ENCODE data around the gene KPNA1.
"Not testable (repeated sequence)": the region's sequence is repeated elsewhere in the genome, so short reads cannot be mapped to it uniquely, and the experiment has no call there.

The KPNA1 gene

DNA sequence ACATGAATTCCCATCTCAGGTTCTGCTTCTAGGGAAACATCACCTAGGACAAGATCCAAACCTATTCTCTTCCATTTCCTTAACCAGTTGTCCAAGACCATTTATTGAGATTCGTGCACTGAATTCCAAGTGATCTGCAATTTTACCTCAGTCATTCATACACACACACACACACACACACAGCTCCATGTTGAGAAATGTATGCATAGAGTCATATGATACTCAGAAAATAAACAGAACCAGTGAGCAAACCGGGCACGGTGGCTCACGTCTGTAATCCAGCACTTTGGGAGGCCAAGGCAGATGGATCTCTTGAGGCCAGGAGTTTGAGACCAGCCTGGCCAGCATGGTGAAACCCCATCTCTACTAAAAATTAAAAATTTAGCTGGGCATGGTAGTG lies 6.1 kb upstream of the KPNA1 start:
- no peak for DNase-seq (ENCODE audit: low read depth in 2 of 2)

DNA sequence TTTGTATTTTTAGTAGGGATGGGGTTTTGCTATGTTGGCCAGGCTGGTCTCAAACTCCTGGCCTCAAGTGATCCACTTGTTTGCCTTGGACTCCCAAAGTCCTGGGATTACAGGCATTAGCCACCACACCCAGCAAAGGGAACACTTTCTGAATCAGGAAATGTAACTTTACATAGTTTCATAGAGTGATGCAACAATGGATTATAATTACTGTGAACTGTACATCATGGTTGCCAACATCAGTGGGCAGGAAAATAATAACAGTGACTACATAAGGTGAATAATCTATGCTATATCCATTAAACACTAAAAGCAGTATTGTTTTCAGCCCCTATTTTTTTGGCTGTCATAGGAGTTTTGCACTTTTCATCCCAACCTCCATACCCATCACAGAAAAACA lies 5.0 kb upstream of the KPNA1 start:
- DNase-seq (ENCODE audit: low read depth in 2 of 2): no peak

DNA sequence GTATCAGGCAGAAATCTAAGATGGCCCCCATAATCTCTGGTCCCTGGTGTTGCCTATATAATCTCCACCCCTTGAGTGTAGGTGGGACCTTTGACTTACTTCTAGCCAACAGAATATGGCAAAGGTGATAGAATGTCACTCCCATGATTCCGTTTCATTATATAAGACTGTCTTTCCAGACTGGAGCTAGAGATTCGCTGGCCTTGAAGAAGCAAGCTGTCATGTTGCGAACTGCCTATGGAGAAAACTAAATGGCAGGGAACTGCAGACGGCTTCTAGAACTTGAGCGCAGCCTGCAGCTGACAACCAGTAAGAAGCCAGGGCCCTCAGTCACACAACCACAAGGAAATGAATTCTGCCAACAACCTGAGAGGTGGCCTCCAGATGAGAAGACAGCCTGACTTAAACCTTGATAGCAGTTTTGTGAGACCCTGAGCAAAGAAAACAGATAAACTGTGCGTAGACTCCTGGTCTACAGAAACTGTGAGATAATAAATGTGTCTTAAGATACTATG lies 2.2 kb upstream of the KPNA1 start:
- no peak for DNase-seq (ENCODE audit: low read depth in 2 of 2)

DNA sequence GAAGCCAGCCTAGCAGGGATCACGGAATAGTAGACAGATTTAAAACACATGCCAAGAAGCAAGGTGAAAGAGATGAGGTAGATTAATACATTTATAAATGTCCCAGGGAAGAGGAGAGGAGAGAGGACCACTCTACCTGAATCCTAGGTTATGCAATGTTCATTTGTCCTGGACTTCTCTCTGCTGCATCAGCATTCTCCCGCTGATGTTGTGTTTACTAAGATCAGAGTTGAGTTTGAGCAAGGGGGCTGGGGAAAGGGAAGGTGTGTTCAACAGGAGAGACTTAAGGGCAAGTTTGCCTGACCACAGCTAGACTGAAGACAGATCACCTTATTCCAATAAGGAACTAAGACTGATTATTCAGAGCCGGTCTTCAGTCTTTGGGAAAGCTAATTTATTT lies 1.1 kb upstream of the KPNA1 start:
- DNase-seq (ENCODE audit: low read depth in 2 of 2): no peak

DNA sequence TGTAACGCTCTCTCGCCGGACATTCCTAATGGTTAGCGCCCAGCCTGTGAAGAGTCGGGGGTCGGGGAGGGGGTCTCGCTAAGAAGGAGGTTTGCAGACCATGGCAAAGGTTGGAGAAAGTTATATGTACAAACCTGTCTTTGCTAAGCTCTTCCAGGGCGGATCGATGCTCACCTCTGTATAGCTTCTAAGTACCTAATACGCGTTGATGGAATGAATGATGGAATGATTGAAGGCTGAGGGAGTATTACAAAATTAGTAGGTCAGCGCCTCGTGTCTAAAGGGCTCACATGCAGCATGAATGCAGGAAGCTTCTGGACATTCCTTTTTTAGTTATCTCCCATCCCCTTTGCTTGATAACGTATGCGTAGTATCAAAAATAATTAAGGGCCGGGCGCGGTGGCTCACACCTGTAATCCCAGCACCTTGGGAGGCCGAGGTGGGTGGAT lies 305 bp upstream of the KPNA1 start:
- DNase-seq (ENCODE audit: low read depth in 2 of 2): no peak

DNA sequence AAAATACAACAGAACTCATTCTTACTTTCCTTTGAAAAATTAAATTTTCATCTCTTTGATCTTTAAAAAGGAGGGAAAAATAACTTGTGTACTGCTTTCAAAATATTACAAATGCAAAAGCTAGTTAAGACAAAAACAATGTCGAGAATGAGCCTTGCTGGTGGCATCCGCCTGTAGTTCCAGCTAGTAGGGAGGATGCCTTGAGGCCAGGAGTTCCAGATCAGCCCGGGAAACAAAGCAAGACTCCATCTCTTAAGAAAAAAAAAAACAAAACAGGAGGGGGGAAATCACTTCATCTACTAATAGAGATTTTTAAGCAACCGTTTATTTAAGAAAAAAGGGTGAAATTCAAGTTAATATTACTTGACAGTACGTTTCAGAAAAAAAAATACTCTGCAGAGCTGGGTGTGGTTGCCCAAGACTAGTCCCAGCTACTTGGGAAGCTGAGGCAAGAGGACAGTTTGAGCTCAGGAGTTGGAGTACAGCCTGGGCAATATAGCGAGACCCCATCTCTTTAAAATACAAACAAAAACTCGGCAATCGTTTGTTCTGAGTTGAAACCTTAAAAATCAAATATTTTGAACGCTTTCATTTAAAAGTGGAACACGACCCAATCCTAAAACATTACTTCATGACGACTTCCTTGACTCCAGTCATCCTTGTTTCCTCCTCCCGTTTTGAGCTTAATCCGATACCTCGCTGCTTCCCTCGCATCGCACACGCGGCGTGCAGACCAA lies 1.2 kb downstream of the KPNA1 start:
- DNase-seq (ENCODE audit: low read depth in 2 of 2): no peak

DNA sequence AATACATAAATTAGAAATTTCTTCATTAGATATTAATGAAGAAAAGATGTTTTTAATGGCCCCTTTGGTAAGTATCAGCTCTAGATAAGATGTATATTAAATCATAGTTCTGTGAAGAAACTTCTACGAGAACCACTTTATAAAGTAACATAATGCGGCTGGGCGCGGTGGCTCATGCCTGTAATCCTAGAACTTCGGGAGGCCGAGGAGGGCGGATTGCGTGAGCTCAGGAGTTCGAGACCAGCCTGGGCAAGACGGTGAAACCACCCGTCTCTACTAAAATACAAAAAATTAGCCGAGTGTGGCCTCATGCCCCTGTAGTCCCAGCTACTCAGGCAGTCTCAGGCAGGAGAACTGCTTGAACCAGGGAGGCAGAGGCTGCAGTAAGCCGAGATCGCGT lies 2.5 kb downstream of the KPNA1 start:
- no peak for DNase-seq (ENCODE audit: low read depth in 2 of 2)

DNA sequence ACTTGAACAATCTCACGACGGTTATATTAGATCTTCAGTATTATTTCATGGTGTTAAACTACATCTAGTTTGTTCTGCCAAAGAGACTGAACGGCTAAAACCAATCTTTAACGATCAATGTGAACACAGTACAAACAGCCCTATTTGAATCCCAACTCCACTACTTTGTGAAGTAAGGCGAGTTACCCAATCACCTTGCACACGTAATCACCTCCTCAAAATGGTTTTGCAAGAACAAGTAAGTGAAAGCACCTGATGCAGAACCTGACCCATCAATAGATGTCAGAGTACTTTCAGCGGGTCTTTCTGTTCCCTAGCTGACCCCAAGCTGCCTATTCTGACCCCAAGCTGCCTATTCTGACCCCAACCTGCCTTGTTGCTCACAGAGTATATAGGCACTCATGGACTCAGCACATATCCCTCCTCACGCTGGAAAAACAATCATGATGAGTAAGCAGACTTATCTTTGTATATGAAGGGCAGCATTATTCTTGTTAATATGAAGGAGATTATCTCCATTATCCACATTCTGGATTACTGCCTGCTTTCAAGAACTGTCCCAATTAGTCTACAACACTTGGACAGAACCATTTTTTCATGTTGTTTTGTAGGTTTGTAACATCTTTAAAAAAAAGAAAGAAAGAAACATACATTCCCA lies 3.7 kb downstream of the KPNA1 start:
- no peak for DNase-seq (ENCODE audit: low read depth in 2 of 2)

DNA sequence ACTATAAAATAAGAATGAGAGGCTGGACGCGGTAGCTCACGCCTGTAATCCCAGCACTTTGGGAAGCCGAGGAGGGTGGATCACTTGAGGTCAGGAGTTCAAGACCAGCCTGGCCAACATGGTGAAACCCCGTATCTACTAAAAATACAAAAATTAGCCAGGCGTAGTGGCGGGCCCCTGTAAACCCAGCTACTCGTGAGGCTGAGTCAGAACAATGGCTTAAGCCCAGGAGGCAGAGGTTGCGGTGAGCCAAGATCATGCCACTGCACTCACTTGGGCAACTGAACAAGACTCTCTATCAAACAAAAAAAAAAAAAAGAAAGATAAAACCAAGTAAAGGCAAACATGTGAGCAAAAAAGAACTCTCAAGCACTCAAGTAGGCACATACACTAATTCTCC lies 5.8 kb downstream of the KPNA1 start:
- DNase-seq (ENCODE audit: low read depth in 2 of 2): not testable (repeated sequence)

DNA sequence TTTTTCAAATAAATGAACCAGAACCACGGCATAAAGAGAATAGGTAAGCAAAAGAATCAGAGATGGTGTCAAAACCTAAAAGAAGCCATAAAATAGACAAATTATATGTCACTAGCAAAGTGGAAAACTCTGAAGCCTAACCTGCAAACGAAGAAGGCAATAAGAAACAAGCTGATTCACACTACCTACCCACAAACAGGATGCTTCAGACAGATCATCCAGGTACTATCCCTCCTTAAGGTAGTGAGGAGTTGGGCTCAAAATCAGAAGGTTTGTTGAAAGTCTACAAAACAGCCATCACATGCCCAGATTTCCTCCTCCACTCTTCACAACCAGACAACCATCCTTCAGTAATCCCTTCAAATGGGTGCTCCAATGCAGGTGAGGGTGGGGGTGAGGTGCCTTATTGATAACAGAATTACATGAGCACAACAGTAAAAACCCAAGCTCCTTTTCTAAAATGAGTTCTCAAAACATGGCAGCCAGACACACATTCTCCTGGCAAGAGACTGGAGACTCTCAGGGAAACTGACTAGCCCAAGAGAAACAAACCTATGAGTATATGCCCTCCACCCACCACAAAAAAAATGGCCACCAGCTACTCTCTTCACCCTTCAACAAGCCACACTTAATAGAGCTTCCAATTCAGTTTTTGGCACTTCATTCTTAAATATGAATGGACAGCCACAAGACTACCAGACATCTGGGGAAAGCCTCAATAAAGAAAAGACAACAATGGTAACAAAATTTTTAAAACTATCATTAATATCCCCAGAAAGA lies 6.4 kb downstream of the KPNA1 start:
- DNase-seq (ENCODE audit: low read depth in 2 of 2): no peak

DNA sequence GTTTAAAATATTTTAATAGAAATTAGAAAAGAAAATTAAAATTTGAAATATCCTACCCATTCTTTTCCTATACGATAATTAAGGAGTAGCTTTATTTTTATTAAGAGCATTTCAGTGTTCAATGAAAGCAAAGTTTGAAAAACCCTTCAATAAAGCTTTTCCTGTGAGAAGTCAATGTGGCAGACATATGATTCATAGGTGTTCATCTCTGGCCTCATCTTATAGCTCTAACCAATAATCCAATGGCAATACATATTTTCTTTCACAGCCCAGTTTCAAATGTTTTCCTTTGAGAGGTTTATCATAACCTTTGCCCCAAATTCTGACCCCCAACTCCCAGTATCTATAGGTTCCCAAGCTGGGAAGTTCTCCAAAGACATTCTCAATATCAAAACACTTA lies 8.3 kb downstream of the KPNA1 start:
- no peak for DNase-seq (ENCODE audit: low read depth in 2 of 2)

DNA sequence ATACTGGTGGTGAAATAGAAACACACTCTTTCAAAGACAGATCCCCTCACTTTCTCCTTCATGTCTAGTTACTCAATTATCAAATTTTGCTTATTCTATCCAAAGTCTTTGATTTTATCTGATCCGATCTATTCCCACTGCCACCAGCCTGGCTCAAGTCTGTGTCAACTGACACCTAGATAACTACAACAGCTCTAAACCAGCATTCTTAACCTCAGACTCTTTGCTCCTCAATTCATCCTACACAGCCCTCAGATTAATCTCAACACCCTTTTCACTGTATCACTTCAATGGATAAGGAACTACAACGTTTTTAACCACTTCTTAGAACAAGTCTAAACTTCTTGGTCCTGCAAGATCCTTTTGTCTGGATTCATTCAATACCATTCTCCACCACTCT lies 9.1 kb downstream of the KPNA1 start:
- DNase-seq (ENCODE audit: low read depth in 2 of 2): no peak

DNA sequence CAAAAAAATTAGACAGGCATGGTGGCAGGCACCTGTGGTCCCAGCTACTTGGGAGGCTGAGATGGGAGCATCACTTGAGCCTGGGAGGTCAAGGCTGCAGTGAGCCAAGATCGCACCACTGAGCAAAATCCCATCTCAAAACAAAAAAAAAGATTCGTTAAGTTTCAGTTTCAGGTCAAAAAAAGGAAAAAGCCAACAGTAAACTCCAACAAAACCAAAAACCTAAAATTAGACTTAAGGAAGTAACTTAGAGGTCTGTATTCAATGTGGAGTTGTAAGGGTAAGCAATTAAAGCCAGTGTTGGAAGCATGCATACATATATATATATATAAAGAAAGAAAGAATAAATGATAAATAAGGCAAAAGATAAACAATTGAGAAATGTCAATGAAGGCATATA lies 11.8 kb downstream of the KPNA1 start:
- DNase-seq (ENCODE audit: low read depth in 2 of 2): no peak

DNA sequence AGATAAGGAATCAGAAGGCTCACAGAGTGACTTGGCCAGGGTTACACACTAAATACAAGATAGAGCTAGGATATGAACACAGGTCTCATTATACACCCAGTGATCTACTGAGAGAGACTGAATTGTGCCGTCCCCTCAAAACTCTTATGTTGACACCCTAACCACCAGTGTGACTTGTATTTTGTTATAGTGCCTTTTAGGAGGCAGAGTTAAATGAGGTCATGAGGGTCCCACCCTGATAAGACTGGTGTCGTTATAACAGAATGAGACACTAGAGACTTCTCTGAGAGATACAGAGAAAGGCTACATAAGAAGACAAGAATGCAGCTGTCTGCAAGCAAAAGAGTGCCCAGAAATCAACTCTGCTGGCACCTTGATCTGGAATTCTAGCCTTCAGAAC lies 12.6 kb downstream of the KPNA1 start:
- DNase-seq (ENCODE audit: low read depth in 2 of 2): no peak

DNA sequence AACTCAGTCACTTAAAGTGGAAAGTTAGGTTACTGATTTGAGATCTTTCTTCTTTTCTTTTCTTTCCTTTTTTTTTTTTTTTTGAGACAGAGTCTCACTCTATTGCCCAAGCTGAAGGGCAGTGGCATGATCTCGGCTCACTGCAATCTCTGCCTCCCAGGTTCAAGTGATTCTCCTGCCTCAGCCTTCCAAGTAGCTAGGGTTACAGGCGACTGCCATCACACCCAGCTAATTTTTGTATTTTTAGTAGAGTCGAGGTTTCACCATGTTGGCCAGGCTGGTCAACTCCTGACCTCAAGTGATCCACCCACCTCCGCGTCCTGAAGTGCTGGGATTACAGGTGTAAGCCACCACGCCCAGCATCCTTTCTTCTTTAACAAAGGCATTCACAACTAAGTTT lies 13.8 kb downstream of the KPNA1 start:
- DNase-seq (ENCODE audit: low read depth in 2 of 2): not testable (repeated sequence)

DNA sequence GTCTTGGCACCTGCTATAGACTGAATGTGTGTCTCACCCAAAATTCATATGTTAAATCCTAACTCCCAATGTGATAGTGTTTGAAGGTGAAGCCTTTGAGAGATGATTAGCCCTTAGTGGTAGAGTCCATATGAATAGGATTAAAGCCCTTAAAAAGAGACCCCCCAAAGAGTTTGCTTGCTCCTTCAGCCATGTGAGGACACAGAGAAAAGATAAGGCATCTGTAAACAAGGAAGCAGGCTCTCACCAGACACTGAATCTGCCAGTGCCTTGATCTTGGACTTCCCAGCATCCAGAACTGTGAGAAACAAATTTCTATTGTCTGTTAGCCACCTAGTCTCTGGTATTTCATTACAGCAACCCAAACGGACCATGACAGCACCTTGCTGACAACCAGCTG lies 16.6 kb downstream of the KPNA1 start:
- DNase-seq (ENCODE audit: low read depth in 2 of 2): no peak

DNA sequence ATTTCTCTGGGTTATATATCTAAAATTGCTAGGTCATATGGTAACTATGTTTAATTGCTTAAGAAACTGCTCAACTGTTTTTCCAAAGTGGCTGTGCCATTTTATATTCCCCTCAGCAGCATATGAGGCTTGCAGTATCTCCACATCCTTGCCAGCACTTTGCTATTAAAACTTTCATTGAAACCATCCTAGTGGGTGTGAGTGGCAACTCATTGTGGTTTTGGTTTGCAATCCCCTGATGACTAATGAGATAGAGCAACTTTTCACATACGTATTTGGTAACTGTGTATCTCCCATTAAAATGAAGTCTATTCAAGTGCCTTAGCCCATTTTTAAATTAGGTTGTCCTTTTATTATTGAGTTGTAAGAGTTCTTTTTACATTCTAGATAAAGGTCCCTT lies 17.3 kb downstream of the KPNA1 start:
- DNase-seq (ENCODE audit: low read depth in 2 of 2): peak in 1 of 2 donors; percentile 22

DNA sequence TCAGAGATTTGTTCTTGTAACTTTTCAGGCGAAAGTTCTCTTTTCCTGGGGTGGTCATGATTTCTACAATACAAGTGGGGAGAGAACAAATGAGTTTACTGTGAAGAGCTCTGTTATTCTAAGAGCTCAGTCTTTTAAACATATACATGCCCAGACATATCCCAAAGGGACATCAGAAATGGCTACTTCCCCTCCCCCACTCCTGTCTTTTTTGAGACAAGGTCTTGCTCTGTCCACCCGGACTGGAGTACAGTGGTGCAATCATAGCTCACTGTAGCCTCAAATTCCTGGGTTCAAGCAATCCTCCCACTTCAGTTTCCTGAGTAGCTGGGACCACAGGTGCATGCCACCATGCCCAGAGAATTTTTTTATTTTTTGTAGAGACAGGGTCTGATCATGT lies 18.2 kb downstream of the KPNA1 start:
- DNase-seq (ENCODE audit: low read depth in 2 of 2): no peak

DNA sequence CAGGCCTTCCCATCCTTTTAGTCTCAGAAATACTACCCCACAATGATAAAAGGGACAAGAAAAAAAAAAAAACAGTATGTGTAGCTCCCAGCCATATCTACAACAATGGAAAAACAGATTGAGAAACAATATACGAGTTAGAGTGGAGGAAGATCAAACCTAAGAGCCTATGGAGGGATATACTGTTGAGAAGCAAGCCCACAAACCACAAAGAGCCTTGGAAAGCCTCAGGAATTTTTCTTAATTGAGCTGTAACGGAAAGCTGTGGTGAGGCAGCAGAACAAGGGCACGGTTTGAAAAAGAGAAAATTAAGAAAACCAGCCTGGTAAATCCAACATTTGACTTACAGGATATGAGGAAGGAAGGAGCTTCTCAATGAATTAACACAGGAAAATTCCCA lies 21.4 kb downstream of the KPNA1 start:
- no peak for DNase-seq (ENCODE audit: low read depth in 2 of 2)

DNA sequence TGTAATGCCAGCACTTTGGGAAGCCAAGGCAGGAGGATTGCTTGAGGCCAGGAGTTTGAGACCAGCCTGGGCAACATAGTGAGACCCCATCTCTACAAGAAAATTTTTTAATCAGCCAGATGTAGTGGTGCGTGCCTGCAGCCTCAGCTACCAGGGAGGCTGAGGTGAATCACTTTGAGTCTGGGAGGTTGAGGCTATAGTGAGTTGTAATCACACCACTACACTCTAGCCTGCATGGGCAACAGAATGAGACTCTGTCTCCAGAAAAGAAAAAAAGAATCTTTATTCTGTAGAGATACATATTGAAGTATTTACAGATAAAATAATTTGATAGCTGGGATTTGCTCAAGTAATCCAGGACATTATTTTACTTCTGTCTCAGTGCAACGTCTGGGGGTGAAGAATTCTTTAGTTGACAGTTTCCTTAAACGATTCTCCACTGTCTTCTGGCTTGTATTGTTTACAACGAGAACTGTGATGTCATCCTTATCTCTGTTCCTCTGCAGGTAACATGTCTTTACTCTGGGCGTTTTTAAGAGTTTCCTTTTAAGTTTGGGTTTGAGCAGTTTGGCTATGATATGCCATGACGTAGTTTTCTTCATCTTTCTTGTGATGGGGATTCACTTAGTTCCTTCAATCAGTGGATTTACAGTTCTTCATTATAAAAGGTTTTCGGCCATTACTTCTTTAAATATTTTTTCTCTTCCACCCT lies 26.3 kb downstream of the KPNA1 start:
- no peak for DNase-seq (ENCODE audit: low read depth in 2 of 2)

DNA sequence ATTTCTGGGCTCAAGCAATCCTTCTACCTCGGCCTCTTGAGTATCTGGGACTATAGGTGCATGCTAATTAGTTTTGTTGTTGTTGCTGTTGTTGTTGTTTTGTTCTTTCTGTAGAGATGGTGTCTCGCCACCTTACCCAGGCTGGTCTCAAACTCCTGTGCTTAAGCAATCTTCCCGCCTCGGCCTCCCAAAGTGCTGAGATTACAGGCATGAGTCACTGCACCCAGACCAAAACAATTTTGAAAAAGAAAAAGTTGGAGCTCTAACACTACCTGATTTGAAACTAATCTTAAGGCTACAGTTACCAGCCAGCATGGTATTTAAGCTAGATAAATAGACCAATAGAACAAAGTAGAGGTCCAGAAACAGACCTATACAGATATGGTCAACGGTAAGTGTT lies 29.8 kb downstream of the KPNA1 start:
- DNase-seq (ENCODE audit: low read depth in 2 of 2): no peak

DNA sequence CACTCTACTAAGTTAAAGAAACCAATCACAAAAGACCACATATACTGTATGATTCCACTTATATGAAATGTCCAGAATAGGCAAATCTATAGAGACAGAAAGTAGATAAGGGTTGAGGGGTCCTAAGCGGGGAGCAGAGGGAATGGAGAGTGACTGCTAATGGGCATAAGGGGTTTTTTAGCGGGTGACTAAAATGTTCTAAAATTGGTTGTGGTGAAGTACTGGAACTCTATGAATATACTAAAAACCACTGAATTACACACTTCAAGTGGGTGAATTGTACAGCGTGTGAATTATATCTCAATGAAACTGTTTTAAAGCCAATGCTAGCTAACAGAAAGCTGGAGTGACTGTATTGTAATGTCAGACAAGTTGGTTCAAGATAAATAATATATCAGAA lies 33.3 kb downstream of the KPNA1 start:
- DNase-seq (ENCODE audit: low read depth in 2 of 2): no peak

Data from activated CD8-positive, alpha-beta memory T cell treated with anti-CD3 and anti-CD28 coated beads for 4 hours (primary cell).